ENCODE data around the gene NUBPL.

NUBPL gene

DNA sequence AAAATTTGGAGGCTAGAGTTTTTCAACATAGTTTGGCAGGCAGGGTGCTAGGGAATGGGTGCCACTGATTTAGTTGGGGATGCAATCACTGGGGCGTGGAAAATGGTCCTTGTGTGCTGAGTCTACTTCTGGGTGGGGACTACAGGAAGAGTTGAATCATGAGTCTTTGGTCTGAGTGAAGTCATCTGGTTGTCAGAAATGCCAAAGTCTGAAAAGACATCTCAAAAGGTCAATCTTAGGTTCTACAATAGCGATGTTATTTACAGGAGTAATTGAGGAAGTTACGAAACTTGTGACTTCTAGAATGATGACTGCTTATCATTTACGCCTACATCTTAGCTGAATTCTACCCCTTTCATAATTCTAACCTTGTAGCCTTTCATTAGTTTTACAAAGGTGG is 209.1 kb downstream of the NUBPL start:
- TF ChIP-seq, protein P1, sequence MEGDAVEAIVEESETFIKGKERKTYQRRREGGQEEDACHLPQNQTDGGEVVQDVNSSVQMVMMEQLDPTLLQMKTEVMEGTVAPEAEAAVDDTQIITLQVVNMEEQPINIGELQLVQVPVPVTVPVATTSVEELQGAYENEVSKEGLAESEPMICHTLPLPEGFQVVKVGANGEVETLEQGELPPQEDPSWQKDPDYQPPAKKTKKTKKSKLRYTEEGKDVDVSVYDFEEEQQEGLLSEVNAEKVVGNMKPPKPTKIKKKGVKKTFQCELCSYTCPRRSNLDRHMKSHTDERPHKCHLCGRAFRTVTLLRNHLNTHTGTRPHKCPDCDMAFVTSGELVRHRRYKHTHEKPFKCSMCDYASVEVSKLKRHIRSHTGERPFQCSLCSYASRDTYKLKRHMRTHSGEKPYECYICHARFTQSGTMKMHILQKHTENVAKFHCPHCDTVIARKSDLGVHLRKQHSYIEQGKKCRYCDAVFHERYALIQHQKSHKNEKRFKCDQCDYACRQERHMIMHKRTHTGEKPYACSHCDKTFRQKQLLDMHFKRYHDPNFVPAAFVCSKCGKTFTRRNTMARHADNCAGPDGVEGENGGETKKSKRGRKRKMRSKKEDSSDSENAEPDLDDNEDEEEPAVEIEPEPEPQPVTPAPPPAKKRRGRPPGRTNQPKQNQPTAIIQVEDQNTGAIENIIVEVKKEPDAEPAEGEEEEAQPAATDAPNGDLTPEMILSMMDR (IDR thresholded peaks at IDR 0.05) = no peak
- Histone ChIP-seq H3K4me3 (no peak overlapping the region), H3K27ac (no peak overlapping the region)
- no peak for DNase-seq (ENCODE audit: low spot score)

DNA sequence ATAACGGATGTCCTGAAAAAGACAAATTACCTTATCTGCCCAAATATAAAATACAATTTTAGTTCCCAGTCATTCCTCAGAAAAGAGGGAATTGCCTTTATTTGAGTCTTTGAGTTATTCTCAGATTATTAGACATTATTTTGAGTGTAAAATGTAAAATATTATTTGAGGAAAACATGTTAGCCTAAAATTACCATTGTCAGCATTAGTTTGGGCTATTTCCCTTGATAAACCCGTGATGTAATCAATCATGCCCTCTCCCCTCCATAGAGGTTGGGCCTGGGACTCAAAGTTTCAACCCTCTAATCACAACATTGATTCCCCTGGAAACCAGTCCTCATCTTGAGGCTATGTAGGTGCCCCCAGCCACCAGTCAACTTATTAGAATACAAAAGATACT is 213.4 kb downstream of the NUBPL start:
- H3K4me3 ChIP-seq = no peak overlapping the region
- DNase-seq (ENCODE audit: low spot score) = no peak
- H3K27ac ChIP-seq = no peak overlapping the region
- TF ChIP-seq, protein P1 (IDR thresholded peaks at IDR 0.05) = no peak

DNA sequence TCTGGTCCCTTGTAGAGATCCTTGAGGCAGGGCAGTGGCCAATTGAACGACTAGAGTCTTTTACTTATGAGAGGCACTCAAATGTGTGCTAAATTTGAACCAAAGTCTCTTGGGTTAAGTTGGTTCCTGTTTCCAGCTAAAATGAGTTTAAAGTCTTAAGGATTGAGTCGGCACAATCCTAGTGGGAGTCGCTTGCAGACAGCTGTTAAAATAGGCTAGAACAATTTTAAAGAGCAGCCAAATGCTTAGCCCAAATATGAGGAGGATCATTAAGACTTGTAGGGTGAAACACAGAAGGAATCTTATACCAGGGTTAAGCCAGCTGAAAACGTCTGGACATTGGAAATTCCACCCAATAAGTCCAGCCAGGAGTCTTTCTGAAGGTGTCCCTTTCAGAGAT is 216.1 kb downstream of the NUBPL start:
- Histone ChIP-seq H3K4me3 (no peak overlapping the region), H3K27ac (no peak overlapping the region)
- DNase-seq (ENCODE audit: low spot score) = no peak
- TF ChIP-seq, protein P1 (IDR thresholded peaks at IDR 0.05) = no peak

DNA sequence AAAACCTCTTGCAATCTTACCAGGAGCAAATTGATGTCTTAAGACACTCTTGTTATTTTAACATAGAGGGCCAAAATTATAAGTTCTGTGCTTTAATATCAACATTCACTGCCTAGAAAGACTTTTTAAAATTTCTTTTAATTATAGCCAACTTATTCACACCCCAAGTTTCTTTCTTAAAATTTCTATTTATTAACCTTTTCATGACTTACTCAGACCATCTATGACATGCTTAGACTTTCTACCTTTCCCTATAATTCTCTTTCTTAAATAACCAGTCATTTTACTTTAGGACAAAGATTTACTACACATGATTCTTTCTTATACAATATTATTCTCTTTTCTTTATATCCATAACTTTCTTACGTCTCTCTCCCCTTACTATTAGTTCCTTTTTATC is 220.4 kb downstream of the NUBPL start:
- no peak overlapping the region for H3K4me3 ChIP-seq
- no peak for DNase-seq (ENCODE audit: low spot score)
- TF ChIP-seq, protein P1 (IDR thresholded peaks at IDR 0.05) = no peak
- no peak overlapping the region for H3K27ac ChIP-seq

DNA sequence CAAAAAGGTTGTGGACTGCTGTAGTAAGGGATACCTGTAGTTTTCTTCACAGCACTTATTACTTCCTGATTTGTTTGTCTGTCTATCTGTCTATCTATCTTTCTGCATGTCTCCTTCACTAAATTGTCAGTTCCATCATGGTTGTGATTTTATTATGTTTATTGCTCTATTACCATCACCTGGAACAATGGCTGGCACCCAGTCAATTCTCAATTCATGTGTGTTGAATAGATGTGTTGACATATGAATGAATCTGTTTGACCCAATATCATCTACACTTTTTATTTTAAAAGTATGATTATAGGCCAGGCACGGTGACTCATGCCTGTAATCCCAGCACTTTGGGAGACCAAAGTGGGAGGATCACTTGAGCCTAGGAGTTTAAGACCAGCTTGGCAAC is 224.4 kb downstream of the NUBPL start:
- DNase-seq (ENCODE audit: low spot score) = no peak
- Histone ChIP-seq H3K4me3 (no peak overlapping the region), H3K27ac (no peak overlapping the region)
- TF ChIP-seq, protein P1 (IDR thresholded peaks at IDR 0.05) = no peak

DNA sequence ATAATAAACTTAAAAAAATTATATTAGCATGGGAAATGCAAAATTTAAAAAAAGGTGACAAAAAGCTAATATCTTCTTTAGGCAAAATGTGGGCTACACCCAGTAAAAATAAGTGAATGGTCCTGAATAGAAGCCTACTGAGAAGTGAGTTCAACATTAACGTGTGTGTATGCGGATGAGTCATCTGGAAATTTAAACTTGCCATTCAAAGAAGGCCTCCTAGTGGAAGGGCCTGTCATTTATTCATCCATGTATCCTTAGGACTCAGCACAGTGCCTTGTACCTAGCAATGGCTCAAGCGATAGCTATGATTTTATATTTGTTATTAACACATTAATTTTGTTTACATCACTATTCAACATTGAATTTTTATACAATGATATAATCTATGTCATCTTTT is 226.2 kb downstream of the NUBPL start:
- no peak overlapping the region for H3K27ac ChIP-seq
- DNase-seq (ENCODE audit: low spot score) = no peak
- TF ChIP-seq, protein P1 (IDR thresholded peaks at IDR 0.05) = no peak
- H3K4me3 ChIP-seq = no peak overlapping the region

DNA sequence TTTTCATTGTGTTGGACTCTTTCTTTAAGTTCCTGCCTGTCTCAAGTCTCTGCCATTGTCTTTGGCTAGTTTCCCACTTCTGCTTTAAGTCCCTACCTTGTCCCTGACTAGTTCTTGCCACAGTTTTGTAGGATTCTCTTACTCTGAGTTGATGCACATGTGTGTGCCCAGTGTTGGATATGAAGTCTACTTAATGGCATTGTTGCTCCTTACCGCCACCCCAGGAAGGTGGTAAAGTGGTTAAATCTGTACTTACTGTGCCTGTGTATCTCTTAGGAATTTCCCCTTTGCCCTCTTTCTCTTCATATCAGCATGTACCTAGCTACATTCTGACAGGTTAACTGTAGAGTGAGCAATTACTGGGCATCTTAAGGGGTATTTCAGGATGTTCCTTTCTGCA is 227.1 kb downstream of the NUBPL start:
- no peak overlapping the region for H3K4me3 ChIP-seq
- DNase-seq (ENCODE audit: low spot score) = no peak
- TF ChIP-seq, protein P1 (IDR thresholded peaks at IDR 0.05) = no peak
- no peak overlapping the region for H3K27ac ChIP-seq
